ENCODE data around the gene RNF224. TPM values are rescaled to one million over a fixed set of nuclear protein-coding genes. Genes with fewer than 3 reads are reported as not detected.
A peak's percentile ranks its signal among the peaks of the same experiment; 100 is the strongest.

The RNF224 gene
- total RNA-seq, 1 experiment from 2014 or later: 0.30 TPM

DNA sequence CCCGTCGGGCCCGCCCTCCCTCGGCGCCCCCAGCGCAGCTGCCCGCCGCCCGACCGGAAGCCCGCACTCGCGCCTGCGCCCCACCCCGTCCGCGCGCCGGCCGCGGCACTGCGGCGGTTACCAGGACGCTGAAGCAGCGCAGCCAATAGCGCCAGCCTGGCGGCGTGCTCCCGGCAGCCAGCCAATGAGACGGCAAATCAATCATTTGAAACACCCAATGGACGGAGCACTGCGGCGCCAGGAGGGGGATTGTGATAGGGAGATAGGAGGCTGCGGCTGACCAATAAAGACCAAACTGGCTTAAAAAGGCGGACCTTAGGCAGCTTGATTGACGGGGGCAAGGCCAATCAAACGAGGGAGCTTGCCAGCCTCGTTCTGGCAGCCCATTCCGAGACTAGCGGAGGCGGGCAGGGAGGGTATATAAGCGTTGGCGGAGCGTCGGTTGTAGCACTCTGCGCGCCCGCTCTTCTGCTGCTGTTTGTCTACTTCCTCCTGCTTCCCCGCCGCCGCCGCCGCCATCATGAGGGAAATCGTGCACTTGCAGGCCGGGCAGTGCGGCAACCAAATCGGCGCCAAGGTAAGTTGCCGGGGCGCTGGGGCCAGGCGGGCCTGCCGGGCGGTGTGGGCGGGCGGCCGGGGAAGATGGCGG, 13.7 kb downstream of the RNF224 start, which contains the start of gene TUBB4B (continued):
- TF ChIP-seq, protein P1, sequence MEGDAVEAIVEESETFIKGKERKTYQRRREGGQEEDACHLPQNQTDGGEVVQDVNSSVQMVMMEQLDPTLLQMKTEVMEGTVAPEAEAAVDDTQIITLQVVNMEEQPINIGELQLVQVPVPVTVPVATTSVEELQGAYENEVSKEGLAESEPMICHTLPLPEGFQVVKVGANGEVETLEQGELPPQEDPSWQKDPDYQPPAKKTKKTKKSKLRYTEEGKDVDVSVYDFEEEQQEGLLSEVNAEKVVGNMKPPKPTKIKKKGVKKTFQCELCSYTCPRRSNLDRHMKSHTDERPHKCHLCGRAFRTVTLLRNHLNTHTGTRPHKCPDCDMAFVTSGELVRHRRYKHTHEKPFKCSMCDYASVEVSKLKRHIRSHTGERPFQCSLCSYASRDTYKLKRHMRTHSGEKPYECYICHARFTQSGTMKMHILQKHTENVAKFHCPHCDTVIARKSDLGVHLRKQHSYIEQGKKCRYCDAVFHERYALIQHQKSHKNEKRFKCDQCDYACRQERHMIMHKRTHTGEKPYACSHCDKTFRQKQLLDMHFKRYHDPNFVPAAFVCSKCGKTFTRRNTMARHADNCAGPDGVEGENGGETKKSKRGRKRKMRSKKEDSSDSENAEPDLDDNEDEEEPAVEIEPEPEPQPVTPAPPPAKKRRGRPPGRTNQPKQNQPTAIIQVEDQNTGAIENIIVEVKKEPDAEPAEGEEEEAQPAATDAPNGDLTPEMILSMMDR (IDR thresholded peaks at IDR 0.05 in 2 of 3, conservative IDR thresholded peaks at IDR 0.05 in 1 of 3; ENCODE audit: borderline replicate concordance in 1 of 3, insufficient read depth in 1 of 3, low read depth in 2 of 3, low read length in 2 of 3): no peak
- TF ChIP-seq FOSL1 (IDR thresholded peaks at IDR 0.05; ENCODE audit: low read depth): no peak

- Histone ChIP-seq H3K4me3 (replicated peaks in 1 of 2; ENCODE audit: low read depth in 1 of 2, low read length in 2 of 2) (peak overlapping the region; percentile 85 to 96), H2AFZ (ENCODE audit: low read depth, low read length, poor library complexity, severe bottlenecking) (no peak overlapping the region), H3K4me2 (ENCODE audit: low read length) (peak overlapping the region; percentile 98), H3K9me3 (ENCODE audit: control insufficient read depth in 1 of 2, insufficient read depth in 1 of 2, low read depth in 1 of 2, low read length in 2 of 2) (no peaks in the 10 kb centered on the region), H3K4me1 (ENCODE audit: control insufficient read depth in 1 of 2, insufficient read depth in 2 of 2, low read length in 2 of 2) (peaks cover 29 to 55% of the 10 kb centered on the region in 2 experiments), H3K79me2 (ENCODE audit: insufficient read depth, low read length) (peaks cover 40% of the 10 kb centered on the region), H3K9me2 (ENCODE audit: insufficient read depth) (no peaks in the 10 kb centered on the region), H3K27me3 (ENCODE audit: insufficient read depth, low read length) (no peaks in the 10 kb centered on the region), H4K20me1 (ENCODE audit: insufficient read depth) (peaks cover 21% of the 10 kb centered on the region; the same call in 1 of the 2 replicates), H3K36me3 (ENCODE audit: control insufficient read depth in 1 of 2, insufficient read depth in 2 of 2, low read length in 2 of 2) (peaks cover 11 to 21% of the 10 kb centered on the region in 2 experiments), H3K9ac (ENCODE audit: low read length) (peak overlapping the region; percentile 93), H3K27ac (ENCODE audit: low read depth, low read length) (peak overlapping the region; percentile 96)
- BruUV-seq (replicated peaks): TSS peak; percentile 74
- ChIA-PET CTCF (interaction anchor here (0.6 to 1.9 kb wide), 6 partner anchors 12 to 212 kb away, joined by 3 to 10 read pairs (median 4); partner anchors contain the start of gene MAN1B1), RAD21 (ENCODE audit: low non-redundant PET in 1 of 2, low total read pairs in 2 of 2, uncharacterized antibody in 2 of 2, unreplicated experiment in 2 of 2) (interaction anchor here in 1 of 2 experiments (0.6 kb wide), 1 partner anchor 45 kb away, joined by 4 read pairs; no protein-coding TSS in a partner anchor), POLR2A (interaction anchor here (0.7 to 1.9 kb wide), 22 partner anchors 8 to 195 kb away, joined by 3 to 39 read pairs (median 6); partner anchors contain the start of genes ANAPC2, MAN1B1, NELFB and RNF224)
- no peak for DNase-seq (ENCODE audit: low read depth, low spot score)
- intact Hi-C loops (cut with micrococcal nuclease): loop anchor here (1.0 kb wide), 2 partner anchors 14 to 41 kb away; partner anchors contain the start of genes NELFB and TPRN
- TF ChIP-seq ZBTB33 (IDR thresholded peaks at IDR 0.05; ENCODE audit: extremely low read depth, insufficient replicate concordance, low read length) (no peak), ZFX (IDR thresholded peaks at IDR 0.05) (peak; percentile 33; the same call in 1 of the 2 replicates)
- ATAC-seq: peak; percentile 14
These were observed 14.4 kb downstream of the RNF224 start for GRCh38 chr9:137241490-137242268.

Data from HCT116 (cell line).